Epithelial cell of esophagus (primary cell): ENCODE data around the gene TIE1.
A peak's percentile ranks its signal among the peaks of the same experiment; 100 is the strongest.

ENCODE experiments used
- DNase-seq: peaks from one replicate; pipeline ENCODE4 v3.0.0; 2010; ENCODE audit warnings: low read depth
- H3K4me3 ChIP-seq: 2 replicates; pipeline ENCODE4 v1.5.1; 2011; ENCODE audit warnings: mild to moderate bottlenecking, low read length, control low read depth
- TF ChIP-seq, protein P1 (sequence below): IDR thresholded peaks from 2 replicates; pipeline ENCODE4 v1.5.1; 2011; ENCODE audit warnings: low read depth, mild to moderate bottlenecking, low read length, control low read depth, inconsistent platforms; ENCODE audit not compliant: insufficient read depth; ENCODE audit errors: missing control alignments

TIE1 gene

DNA sequence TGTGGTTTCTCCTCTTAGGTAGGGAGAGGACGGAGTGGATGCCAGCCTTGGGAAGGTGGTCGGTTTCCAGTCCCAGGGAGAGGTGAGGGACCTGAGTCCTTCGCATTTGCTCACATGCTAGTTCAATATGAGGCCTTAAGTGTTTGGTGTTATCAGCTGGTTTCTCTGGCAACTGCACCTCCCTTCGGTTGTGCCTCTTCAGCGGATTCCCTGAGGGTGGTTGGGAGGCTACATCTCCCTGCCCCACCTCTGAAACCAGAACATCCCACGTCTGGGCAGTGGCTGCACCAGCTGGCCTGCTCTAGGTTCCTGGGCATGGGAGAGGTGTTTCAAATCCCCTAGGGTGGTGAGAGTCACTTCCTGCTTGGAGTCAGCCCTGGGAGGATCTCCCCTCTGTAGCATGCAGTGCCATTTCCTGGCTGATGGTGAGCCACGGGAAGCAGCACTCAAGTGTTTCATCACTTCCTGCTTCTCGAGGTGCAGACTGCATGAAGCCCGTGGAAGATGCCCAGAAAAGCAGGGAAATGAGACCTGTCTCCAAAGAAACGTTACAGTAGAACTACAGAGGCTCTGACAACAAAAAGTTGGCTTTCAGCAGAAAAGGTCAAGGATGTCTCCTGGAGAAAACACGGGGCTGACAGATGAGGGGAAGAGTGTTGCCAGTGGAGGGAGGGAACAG lies 26.5 kb upstream of the TIE1 start:
- no peak overlapping the region for H3K4me3 ChIP-seq
- DNase-seq: peak; percentile 79
- TF ChIP-seq, protein P1, sequence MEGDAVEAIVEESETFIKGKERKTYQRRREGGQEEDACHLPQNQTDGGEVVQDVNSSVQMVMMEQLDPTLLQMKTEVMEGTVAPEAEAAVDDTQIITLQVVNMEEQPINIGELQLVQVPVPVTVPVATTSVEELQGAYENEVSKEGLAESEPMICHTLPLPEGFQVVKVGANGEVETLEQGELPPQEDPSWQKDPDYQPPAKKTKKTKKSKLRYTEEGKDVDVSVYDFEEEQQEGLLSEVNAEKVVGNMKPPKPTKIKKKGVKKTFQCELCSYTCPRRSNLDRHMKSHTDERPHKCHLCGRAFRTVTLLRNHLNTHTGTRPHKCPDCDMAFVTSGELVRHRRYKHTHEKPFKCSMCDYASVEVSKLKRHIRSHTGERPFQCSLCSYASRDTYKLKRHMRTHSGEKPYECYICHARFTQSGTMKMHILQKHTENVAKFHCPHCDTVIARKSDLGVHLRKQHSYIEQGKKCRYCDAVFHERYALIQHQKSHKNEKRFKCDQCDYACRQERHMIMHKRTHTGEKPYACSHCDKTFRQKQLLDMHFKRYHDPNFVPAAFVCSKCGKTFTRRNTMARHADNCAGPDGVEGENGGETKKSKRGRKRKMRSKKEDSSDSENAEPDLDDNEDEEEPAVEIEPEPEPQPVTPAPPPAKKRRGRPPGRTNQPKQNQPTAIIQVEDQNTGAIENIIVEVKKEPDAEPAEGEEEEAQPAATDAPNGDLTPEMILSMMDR: no peak

DNA sequence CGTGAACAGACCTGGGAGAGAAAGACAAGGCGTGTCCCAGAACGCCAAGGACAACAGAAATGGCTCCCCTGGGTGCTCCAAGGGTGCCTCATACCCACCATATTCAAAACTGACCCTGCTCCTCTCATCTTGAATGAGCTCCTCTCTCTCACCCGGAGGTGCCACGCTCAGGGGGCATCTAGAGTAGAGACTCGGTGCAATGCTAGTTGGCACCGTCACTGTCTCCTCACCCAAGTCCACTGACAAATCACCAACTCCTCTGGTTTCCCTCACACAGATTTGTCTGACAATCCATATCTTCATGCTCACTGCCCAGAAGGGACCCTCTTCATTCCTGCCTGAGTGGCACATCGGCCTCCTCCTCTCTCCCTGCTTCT lies 26.0 kb upstream of the TIE1 start:
- no peak overlapping the region for H3K4me3 ChIP-seq
- no peak for DNase-seq
- TF ChIP-seq, protein P1: no peak

DNA sequence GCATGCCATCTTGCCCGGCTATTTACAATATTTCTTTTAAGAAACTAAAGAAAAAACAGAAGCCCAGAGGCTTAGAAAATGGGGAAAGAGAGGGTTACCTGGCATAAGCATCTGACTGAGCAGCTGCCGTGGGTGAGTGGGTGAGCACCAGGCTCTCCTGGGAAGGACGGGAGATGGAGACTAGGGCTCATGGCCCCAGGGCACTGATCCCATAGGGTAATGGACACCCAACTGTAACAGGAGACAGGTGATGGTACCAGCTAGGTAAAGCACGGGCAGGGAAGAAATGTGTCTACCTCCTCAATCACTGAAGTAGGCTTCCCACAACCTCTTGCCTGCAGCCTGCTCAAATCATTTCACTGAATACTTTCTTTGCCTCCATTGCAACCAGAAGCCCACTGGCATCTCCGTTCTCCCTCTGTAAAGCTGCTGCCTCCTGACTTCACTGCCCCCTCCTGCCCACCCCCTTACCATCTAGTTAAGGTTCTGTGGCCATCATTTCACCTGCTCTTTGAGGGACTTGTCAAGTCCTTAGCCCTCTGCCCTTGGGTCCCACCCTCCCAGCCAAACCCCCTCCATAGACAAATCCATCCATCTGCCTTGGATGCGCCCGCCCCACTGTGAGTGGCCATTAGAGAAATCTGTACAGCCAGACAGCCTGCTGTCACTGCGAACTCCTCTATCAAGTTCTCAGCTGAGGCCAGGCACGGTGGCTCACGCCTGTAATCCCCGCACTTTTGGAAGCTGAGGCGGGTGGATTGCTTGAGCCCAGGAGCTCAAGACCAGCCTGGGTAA lies 24.8 kb upstream of the TIE1 start:
- DNase-seq: no peak
- TF ChIP-seq, protein P1: no peak
- H3K4me3 ChIP-seq: no peak overlapping the region

DNA sequence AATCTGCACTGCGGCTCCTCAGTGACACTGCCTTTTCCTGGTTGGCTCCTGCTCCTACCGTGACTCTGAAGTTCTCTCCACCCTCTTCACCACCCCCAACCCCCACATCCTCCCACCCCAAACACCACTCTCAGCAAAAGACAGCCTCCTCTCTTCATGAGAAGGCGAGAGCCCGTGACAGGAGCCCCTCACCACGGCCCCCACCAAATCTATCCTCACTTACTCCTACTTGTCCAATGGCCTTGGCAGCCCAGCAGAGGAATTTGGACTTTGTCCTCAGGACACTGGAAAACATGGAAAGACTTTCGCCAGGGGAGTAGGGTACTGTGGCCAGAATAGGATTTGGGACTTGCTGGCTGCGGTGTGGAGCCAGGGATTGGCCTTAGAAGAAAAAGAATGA lies 24.1 kb upstream of the TIE1 start:
- no peak overlapping the region for H3K4me3 ChIP-seq
- no peak for DNase-seq
- TF ChIP-seq, protein P1: no peak

DNA sequence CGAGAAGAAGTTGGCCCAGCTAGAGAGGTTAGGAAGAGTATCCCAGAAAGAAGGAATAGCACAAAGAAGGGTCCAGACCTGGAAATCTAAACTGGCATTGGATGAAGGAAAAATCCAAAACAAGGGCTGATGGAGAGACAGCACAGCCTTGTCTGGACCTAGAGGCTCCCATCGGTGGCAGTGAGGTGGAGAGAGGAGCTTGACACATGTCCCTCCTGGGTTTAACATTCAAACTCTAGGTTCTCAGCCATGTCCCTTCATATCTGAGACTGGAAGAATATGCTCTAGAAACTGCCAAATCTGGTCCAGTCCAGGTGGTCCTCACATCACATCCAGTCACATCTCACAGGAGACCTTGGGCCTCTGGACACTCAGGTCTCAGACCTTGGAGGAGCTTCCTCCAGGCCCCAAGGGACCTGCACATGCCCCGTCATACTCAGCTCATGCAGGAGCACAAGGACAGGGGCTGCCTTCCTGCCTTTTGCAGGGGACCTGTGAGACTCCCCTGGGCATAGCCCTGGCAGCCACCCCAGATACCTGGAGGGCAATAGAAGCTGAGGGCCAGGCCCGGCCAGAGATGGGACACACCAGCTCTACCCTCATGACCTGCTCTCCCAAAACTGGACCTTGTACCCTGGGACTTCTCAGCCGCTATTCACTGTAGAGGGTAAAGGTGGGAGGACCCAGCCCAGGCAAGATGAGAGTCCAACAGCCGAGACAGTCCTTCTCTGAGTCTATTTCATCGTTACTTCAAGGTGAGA lies 23.5 kb upstream of the TIE1 start:
- TF ChIP-seq, protein P1: no peak
- no peak for DNase-seq
- no peak overlapping the region for H3K4me3 ChIP-seq

DNA sequence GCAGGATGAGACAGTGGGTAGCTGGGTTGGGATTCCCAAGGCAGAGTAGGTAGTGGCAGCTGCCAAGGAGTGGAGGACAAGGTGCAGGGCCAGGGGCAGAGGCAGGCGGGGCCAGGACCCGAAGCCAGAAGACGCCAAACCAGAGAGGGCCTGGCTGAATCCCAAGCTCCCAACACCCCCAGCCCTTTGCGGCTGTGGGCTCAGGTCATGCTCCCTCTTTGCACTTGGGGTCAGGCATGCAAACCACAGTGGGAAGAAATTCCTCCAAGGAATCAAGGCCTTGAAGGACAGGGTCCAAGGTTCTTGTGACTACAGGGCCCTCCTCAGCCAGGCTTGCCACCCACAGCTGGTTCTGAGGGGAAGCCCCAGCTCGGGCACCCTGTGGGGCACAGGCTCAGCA lies 21.6 kb upstream of the TIE1 start:
- DNase-seq: no peak
- H3K4me3 ChIP-seq: no peak overlapping the region
- TF ChIP-seq, protein P1: no peak
